Activated CD4-positive, alpha-beta T cell treated with anti-CD3 and anti-CD28 coated beads, Interleukin-2, amount 50 U/mL, for 48 hours (primary cell): ENCODE measurements around the gene PLEKHA1.

ENCODE experiments used
- DNase-seq, 2 experiments: peaks; one replicate each; pipeline ENCODE4 v3.0.0-alpha.2; 2020

Gene PLEKHA1

GRCh38 chr10:122424059-122424458, 49.6 kb downstream of the PLEKHA1 start:
- no peak for DNase-seq

GRCh38 chr10:122426829-122427228, 52.3 kb downstream of the PLEKHA1 start:
- DNase-seq: no peak

- DNase-seq: no peak
These were observed 52.8 kb downstream of the PLEKHA1 start for GRCh38 chr10:122427280-122427679.

GRCh38 chr10:122435212-122435827, 60.8 kb downstream of the PLEKHA1 start:
- no peak for DNase-seq

- DNase-seq: no peak
These were observed 67.5 kb downstream of the PLEKHA1 start for GRCh38 chr10:122441961-122442360.

GRCh38 chr10:122445469-122445868, 71.0 kb downstream of the PLEKHA1 start:
- DNase-seq: no peak

GRCh38 chr10:122445904-122446303, 71.4 kb downstream of the PLEKHA1 start:
- DNase-seq: no peak

- no peak for DNase-seq
These were observed 72.3 kb downstream of the PLEKHA1 start for GRCh38 chr10:122446668-122447423.

GRCh38 chr10:122448600-122448999, 74.1 kb downstream of the PLEKHA1 start:
- no peak for DNase-seq

- DNase-seq: no peak
These were observed 74.6 kb downstream of the PLEKHA1 start for GRCh38 chr10:122449153-122449552.

GRCh38 chr10:122450353-122450990, 76.0 kb downstream of the PLEKHA1 start:
- DNase-seq: no peak

- no peak for DNase-seq
These were observed 79.6 kb downstream of the PLEKHA1 start for GRCh38 chr10:122454071-122454470.

GRCh38 chr10:122454603-122455080, 80.1 kb downstream of the PLEKHA1 start, which contains the start of gene ARMS2:
Gene ARMS2 (plus strand): TSS chr10:122454653. CDS start chr10:122454728, 75 bp downstream.
- no peak for DNase-seq

GRCh38 chr10:122455376-122456079, 81.0 kb downstream of the PLEKHA1 start:
- no peak for DNase-seq

- no peak for DNase-seq
These were observed 83.4 kb downstream of the PLEKHA1 start for GRCh38 chr10:122457934-122458333.

GRCh38 chr10:122458693-122459092, 84.2 kb downstream of the PLEKHA1 start:
- DNase-seq: no peak

GRCh38 chr10:122459561-122460273, 85.2 kb downstream of the PLEKHA1 start:
- DNase-seq: no peak

GRCh38 chr10:122460891-122461293, 86.4 kb downstream of the PLEKHA1 start:
- no peak for DNase-seq

GRCh38 chr10:122461367-122461728, 86.8 kb downstream of the PLEKHA1 start, which contains the start of gene HTRA1:
Gene HTRA1 (plus strand): TSS chr10:122461553. CDS start chr10:122461653, 100 bp downstream.
- DNase-seq: no peak

GRCh38 chr10:122461729-122462532, 87.4 kb downstream of the PLEKHA1 start:
- peak in 1 of 2 experiments; percentile 27 for DNase-seq
